SK-N-SH treated with all-trans-retinoic acid at 6 μM for 48 hours (cell line): ENCODE data around the gene FCN3.
A peak's percentile ranks its signal among the peaks of the same experiment; 100 is the strongest.

Experiments
- ATAC-seq: fragments of 200-7000 bp; cut with Tn5 transposase; 3 replicates; pipeline ENCODE4 v1.9.1; 2020; ENCODE audit warnings: mild to moderate bottlenecking, moderate library complexity
- ARNTL ChIP-seq: fragments of 450-650 bp; formaldehyde crosslinking; IDR thresholded peaks from 2 replicates; pipeline ENCODE4 v1.5.0; 2020; ENCODE audit warnings: low read depth, mild to moderate bottlenecking, moderate library complexity, borderline replicate concordance
- BACH2 ChIP-seq: fragments of 250-450 bp; sonication (Bioruptor Pico); IDR thresholded peaks from 2 replicates; pipeline ENCODE4 v1.9.0; 2021; ENCODE audit warnings: mild to moderate bottlenecking, borderline replicate concordance
- CSDC2 ChIP-seq: fragments of 250-450 bp; sonication (Bioruptor Pico); IDR thresholded peaks from 2 replicates; pipeline ENCODE4 v1.5.0; 2020; ENCODE audit warnings: mild to moderate bottlenecking, moderate library complexity
- ESRRG ChIP-seq: fragments of 250-450 bp; sonication (Bioruptor Pico); IDR thresholded peaks from 2 replicates; pipeline ENCODE4 v1.6.1; 2021; ENCODE audit warnings: mild to moderate bottlenecking
- GLIS3 ChIP-seq: fragments of 250-450 bp; sonication (Bioruptor Pico); IDR thresholded peaks from 2 replicates; pipeline ENCODE4 v1.5.0; 2020; ENCODE audit warnings: mild to moderate bottlenecking, moderate library complexity
- ISL1 ChIP-seq: fragments of 250-450 bp; sonication (Bioruptor Pico); IDR thresholded peaks from 2 replicates; pipeline ENCODE4 v2.1.2; 2022; ENCODE audit warnings: mild to moderate bottlenecking, moderate library complexity
- OSR1 ChIP-seq: fragments of 250-450 bp; sonication (Bioruptor Pico); IDR thresholded peaks from 2 replicates; pipeline ENCODE4 v1.8.0; 2022; ENCODE audit warnings: moderate library complexity, mild to moderate bottlenecking, inconsistent platforms
- PPARA ChIP-seq: fragments of 250-450 bp; sonication (Bioruptor Pico); IDR thresholded peaks from 2 replicates; pipeline ENCODE4 v1.5.0; 2020; ENCODE audit warnings: mild to moderate bottlenecking, borderline replicate concordance
- RARB ChIP-seq: fragments of 250-450 bp; sonication (Bioruptor Pico); IDR thresholded peaks from 2 replicates; pipeline ENCODE4 v1.8.0; 2021; ENCODE audit warnings: mild to moderate bottlenecking, moderate library complexity
- TCF4 ChIP-seq: fragments of 250-450 bp; sonication (Bioruptor Pico); IDR thresholded peaks from 2 replicates; pipeline ENCODE4 v1.8.0; 2021; ENCODE audit warnings: mild to moderate bottlenecking, moderate library complexity, borderline replicate concordance
- TOX ChIP-seq: fragments of 250-450 bp; sonication (Bioruptor Pico); IDR thresholded peaks from 2 replicates; pipeline ENCODE4 v1.8.0; 2021; ENCODE audit warnings: mild to moderate bottlenecking, moderate library complexity, borderline replicate concordance
- ZFP3 ChIP-seq: fragments of 250-450 bp; sonication (Bioruptor Pico); IDR thresholded peaks from 2 replicates; pipeline ENCODE4 v1.5.0; 2020; ENCODE audit warnings: mild to moderate bottlenecking, moderate library complexity
- ZFP30 ChIP-seq: fragments of 450-650 bp; formaldehyde crosslinking; IDR thresholded peaks from 2 replicates; pipeline ENCODE4 v1.5.0; 2022; ENCODE audit warnings: mild to moderate bottlenecking, moderate library complexity
- ZNF565 ChIP-seq: fragments of 450-650 bp; formaldehyde crosslinking; conservative IDR thresholded peaks from 2 replicates; pipeline ENCODE4 v1.5.0; 2020; ENCODE audit warnings: low read depth, mild to moderate bottlenecking, moderate library complexity
- ZNF70 ChIP-seq: fragments of 450-650 bp; formaldehyde crosslinking; IDR thresholded peaks from 2 replicates; pipeline ENCODE4 v1.5.0; 2020; ENCODE audit warnings: mild to moderate bottlenecking, moderate library complexity
- ZNF8 ChIP-seq: fragments of 450-650 bp; formaldehyde crosslinking; IDR thresholded peaks from 2 replicates; pipeline ENCODE4 v1.5.0; 2020; ENCODE audit warnings: mild to moderate bottlenecking, moderate library complexity
- TF ChIP-seq, protein P1 (sequence below): fragments of 250-450 bp; sonication (Bioruptor Pico); IDR thresholded peaks from 2 replicates; pipeline ENCODE4 v1.8.0; 2021; ENCODE audit warnings: low read depth, mild to moderate bottlenecking, moderate library complexity, borderline replicate concordance
- TF ChIP-seq, protein P2 (sequence below): fragments of 250-450 bp; sonication (Bioruptor Pico); IDR thresholded peaks from 2 replicates; pipeline ENCODE4 v1.5.1; 2020; ENCODE audit warnings: low read depth, mild to moderate bottlenecking, moderate library complexity
- TF ChIP-seq, protein P3 (sequence below): fragments of 250-450 bp; sonication (Bioruptor Pico); IDR thresholded peaks from 2 replicates; pipeline ENCODE4 v1.8.0; 2020; ENCODE audit warnings: mild to moderate bottlenecking, moderate library complexity, borderline replicate concordance

Gene FCN3

DNA sequence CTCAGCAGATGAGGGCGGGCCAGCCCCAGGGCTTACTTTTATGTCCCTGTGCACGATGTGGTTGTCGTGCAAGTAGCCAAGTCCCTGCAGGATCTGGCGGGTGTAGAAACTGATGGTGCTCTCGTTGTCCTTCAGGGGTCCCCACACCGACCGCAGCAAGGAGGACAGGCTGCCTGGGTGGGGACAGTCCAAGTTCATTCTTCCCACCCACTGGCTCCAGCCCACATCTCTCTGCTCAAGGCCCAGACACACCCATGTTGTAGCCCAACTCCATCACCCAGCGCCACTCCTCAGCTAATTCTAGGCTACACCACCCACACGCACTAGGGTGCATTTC lies 14.8 kb downstream of the FCN3 start (continued):
- TF ChIP-seq, protein P1, sequence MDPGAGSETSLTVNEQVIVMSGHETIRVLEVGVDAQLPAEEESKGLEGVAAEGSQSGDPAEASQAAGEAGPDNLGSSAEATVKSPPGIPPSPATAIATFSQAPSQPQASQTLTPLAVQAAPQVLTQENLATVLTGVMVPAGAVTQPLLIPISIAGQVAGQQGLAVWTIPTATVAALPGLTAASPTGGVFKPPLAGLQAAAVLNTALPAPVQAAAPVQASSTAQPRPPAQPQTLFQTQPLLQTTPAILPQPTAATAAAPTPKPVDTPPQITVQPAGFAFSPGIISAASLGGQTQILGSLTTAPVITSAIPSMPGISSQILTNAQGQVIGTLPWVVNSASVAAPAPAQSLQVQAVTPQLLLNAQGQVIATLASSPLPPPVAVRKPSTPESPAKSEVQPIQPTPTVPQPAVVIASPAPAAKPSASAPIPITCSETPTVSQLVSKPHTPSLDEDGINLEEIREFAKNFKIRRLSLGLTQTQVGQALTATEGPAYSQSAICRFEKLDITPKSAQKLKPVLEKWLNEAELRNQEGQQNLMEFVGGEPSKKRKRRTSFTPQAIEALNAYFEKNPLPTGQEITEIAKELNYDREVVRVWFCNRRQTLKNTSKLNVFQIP (CRISPR knock-in tag), result no peak
- TF ChIP-seq GLIS3 (CRISPR knock-in tag), result no peak
- no peak for TF ChIP-seq CSDC2 (CRISPR knock-in tag)
- no peak for TF ChIP-seq ESRRG (CRISPR knock-in tag)
- TF ChIP-seq ZNF8 (CRISPR knock-in tag), result no peak
- no peak for TF ChIP-seq RARB (CRISPR knock-in tag)
- TF ChIP-seq, protein P2, sequence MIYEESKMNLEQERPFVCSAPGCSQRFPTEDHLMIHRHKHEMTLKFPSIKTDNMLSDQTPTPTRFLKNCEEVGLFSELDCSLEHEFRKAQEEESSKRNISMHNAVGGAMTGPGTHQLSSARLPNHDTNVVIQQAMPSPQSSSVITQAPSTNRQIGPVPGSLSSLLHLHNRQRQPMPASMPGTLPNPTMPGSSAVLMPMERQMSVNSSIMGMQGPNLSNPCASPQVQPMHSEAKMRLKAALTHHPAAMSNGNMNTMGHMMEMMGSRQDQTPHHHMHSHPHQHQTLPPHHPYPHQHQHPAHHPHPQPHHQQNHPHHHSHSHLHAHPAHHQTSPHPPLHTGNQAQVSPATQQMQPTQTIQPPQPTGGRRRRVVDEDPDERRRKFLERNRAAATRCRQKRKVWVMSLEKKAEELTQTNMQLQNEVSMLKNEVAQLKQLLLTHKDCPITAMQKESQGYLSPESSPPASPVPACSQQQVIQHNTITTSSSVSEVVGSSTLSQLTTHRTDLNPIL, result no peak
- TF ChIP-seq TOX (CRISPR knock-in tag), result no peak

DNA sequence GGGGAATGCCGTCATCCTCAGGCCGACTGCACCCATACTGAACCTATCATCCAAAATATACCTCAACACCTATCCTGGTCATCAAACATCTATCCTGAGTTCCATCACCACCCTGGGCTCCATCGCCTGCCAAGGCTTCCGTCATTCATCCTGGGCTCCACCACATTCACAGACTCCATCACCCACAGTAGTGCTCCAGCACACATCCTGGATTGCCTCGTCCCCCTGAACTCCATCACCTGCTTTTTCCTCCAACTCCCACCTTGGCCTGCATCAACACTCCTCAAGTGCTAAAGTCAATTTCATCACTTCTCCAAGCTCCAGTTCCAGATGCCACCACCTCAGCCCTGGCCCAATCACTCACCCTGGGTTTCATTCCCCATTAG lies 15.7 kb downstream of the FCN3 start:
- TF ChIP-seq BACH2 (CRISPR knock-in tag) (no peak), PPARA (CRISPR knock-in tag) (no peak), CSDC2 (CRISPR knock-in tag) (no peak), GLIS3 (CRISPR knock-in tag) (no peak)
- no peak for ATAC-seq

DNA sequence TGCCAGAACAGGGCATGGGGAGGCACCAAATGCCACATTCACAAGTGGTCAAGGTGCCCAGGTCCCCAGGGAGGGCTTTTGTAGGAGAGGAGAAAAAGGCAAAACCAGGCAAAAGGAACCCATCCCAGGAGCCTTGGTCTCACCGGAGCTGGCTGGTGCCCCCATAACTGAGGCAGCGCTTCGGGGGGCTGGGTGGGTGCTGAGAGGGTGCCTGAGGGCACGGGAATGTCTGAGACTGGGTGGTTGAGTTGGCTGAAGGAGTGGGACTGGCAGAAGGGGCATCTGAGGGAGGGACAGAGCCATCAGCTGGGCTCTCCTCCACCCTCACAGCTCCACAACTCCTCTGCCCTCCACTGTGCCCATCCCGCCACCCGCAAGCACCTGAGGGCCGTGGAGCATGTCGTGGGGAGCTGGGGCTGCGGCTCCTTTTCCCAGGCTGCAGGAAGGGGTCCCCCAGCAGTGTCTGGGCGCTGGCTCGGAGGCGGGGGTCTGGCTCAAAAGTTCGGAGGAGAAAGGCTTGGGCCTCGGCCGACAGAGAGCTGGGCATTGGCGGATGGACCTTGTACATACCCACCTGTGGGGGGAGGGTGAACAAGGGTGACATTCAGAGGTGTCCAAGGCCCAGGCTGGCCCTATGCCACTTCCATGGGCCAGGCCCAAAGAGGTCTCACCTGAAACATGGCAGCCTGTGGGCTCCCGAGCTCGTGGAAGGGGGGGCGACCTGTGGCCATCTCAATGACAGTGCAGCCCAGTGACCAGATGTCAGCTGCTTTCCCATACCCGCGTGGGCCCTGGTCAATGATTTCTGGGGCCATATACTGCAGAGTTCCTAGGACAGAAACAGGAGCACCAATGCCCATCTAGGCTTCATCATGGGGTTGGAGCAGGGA lies 16.3 kb downstream of the FCN3 start:
- TF ChIP-seq ZNF565 (CRISPR knock-in tag), result no peak
- TF ChIP-seq ZFP30 (CRISPR knock-in tag), result no peak
- no peak for TF ChIP-seq RARB (CRISPR knock-in tag)
- TF ChIP-seq ZNF70 (CRISPR knock-in tag), result no peak
- TF ChIP-seq CSDC2 (CRISPR knock-in tag), result no peak
- TF ChIP-seq ESRRG (CRISPR knock-in tag), result no peak
- no peak for TF ChIP-seq OSR1 (CRISPR knock-in tag)
- no peak for TF ChIP-seq ISL1 (CRISPR knock-in tag)
- no peak for TF ChIP-seq ARNTL (CRISPR knock-in tag)
- TF ChIP-seq, protein P3, sequence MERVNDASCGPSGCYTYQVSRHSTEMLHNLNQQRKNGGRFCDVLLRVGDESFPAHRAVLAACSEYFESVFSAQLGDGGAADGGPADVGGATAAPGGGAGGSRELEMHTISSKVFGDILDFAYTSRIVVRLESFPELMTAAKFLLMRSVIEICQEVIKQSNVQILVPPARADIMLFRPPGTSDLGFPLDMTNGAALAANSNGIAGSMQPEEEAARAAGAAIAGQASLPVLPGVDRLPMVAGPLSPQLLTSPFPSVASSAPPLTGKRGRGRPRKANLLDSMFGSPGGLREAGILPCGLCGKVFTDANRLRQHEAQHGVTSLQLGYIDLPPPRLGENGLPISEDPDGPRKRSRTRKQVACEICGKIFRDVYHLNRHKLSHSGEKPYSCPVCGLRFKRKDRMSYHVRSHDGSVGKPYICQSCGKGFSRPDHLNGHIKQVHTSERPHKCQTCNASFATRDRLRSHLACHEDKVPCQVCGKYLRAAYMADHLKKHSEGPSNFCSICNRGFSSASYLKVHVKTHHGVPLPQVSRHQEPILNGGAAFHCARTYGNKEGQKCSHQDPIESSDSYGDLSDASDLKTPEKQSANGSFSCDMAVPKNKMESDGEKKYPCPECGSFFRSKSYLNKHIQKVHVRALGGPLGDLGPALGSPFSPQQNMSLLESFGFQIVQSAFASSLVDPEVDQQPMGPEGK (CRISPR knock-in tag), result no peak
- TF ChIP-seq TOX (CRISPR knock-in tag), result no peak
- no peak for TF ChIP-seq TCF4 (CRISPR knock-in tag)
- TF ChIP-seq ZFP3 (CRISPR knock-in tag), result no peak
- TF ChIP-seq ZNF8 (CRISPR knock-in tag), result no peak
- no peak for ATAC-seq

DNA sequence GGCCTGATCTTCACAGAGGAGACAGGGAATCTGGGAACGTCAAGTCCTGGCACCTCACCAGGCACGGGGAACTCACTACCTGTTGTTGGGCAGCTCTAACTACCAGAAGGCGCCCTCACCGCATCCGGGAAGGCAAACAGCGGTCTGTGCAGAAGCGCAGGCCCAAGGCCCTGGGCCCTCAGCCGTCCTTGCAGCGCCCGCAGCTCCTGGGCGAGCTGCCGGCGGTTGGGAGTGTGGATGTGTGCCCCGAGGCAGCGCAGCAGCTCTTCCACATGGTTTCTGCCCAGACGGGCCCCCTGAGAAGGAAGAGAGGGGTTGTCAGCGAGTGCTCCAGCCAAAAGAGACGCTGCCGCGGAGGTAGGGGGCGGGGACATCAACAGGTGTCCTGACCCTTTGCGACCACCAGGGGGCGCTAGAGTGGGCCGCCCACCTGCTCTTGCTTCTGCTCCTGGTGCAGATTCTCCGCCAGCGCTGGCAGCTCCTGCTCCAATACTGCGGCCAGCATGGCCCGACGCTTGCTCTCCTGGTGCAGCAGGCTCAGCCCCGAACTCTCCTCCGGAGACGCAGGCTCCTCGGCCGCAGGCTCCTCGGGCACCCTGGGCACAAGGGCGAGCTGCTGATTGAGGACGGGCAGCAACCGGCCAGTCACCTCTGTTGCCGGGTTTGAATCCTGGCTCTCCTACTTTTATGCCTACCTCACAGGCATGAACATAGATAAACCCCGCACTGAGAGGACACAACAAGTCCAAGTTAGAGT lies 17.2 kb downstream of the FCN3 start:
- ATAC-seq, result peak; percentile 91
- TF ChIP-seq, protein P2, result no peak
- TF ChIP-seq, all 23 proteins: peak for 0
